GM21576 (cell line): ENCODE measurements around the gene RPS21.

Experiments used
- ATAC-seq: cut with Tn5 transposase; IDR thresholded peaks from one replicate; pipeline ENCODE4 v1.9.1; 2021; ENCODE audit warnings: mild to moderate bottlenecking, moderate library complexity; ENCODE audit not compliant: unreplicated experiment

Gene RPS21

DNA sequence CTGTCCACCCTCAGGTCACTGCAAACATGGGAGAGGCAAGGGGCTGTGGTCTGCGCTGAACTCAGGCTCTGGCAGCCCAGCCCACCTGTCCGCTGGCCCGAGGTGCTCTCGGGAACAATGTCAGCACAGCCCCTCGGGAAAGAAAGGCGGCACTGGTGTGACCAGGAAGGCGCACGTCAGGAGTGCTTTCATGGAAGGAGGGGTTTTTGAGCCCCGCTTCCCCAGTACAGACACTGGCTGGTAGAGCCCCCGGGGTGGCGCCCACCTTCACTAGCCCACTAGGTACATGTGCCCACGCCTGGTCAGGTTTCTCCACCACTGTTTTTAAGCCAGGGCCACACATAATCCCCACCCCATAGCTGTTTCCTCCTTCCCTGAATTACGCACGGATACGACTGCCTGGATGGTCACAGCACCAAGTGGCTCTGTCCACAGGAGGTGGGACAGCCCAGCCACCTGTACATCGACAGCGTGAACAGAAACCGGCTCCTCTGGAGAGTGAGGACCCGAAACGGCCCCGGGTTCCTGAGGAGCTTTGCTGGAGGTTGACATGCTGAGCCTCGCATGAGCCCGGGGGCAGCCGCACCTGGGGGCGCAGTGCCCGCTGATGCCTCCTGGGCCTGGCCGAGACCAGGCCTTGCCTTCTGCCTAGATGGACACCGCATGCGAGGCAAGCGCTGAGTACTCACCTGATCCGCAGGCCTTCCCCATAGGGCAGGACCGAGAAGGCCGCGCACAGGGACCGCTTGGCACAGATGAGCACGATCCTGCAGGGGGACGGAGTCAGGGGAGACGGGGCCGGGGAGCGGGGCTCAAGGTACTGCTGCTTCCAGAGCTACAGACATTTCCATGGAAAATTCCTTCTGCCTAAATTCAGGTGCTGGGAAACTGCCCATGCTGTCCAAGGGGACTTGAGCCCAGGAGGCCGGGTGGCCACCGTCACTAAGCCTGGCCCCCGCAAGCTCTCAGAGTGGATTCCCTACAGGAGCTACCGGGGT is 7.6 kb downstream of the RPS21 start:
- ATAC-seq: no peak

DNA sequence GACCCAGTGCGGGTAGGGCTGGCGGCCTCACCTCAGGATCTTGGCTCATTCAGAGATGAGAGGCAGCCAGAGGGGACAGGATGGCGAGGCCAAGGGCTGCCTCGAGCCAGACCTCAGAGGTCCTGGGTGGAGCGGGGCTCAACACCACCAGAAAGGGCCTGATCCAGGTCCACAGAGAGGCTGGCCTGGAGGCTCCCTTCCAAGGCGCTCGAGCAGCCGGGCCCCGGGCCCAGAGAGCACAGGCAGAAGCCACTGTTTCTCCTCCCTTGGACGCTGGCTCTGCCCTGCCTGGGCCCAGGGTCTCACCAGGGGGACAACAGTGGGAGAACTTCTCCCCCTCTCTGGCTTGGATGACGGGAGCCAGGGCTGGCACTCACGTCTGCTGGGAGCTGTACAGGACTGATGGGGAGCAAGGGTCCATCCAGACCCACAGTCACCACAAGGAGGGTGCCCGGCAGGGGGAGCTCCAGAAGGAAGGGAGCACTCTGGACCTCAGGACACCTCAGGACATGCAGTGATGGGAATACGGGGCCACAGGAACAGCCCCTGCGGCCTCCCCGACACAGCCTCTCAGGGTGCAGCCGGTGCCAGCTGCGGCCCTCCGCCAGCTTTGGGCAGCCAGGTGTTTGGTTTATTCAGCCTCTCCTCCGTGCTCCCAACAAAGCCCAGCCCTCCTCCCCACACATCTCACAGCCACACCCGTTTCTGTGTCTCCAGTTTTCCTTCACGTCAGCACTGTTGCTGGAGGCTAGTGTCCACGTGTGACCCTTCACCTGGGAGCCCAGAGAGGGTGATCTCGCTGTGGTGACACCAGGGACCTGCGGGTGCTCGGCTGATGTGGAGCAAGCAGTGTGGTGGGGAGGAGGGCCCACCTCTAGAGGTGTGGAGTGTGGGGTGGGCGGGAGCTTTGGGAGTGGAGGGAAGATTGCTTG is 8.7 kb downstream of the RPS21 start:
- no peak for ATAC-seq

- no peak for ATAC-seq
These were observed 9.7 kb downstream of the RPS21 start for GRCh38 chr20:62396367-62397239.

DNA sequence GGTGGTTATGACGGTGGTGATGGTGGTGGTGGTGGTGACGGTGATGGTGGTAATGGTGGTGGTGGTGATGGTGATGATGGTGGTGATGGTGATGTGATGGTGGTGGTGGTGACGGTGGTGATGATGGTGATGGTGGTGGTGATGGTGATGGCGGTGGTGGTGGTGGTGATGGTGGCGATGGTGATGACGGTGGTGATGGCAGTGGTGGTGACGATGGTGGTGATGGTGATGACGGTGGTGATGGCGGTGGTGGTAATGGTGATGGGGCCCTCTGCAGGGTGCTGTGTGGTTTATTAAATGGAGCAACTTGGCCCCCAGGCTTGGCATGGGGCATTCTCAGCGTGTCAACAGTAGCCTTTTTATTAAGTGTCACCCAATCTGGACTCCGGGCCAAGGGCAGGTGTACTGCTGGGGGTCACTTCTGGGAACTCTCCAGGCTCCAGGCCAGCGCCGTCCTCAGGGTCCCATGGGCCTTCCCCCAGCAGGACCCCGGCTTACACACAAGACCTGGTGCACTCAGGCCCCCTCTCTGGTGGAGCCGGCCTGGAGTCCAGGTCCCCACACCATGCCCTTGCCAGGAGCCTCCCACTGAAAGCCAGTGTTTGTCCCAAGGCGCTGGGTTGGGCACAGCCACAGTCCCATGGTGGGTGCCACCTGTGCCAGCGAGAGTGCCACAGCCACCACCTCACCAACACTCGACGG is 11.4 kb downstream of the RPS21 start:
- ATAC-seq: no peak

DNA sequence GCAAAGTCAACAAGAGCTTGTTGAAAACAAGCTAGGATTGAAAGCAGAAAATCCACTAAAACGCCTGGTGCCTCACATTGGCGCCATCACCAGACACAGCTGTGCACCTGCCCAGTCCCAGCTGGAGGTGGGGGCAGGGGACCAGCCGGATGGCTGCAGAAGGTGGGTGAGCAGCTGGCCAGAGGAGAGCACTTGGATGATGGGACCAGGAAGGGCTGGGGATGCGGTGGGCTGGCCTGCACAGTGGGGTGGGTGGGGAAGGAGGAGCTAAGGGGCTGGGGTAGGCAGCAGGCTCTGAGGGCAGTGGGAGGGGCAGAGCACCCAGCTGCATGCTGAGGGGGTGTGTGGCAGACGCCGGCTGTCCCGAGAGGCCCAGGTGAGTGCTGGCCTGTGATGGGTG is 13.1 kb downstream of the RPS21 start:
- no peak for ATAC-seq

GRCh38 chr20:62400541-62400940 is 13.6 kb downstream of the RPS21 start:
- ATAC-seq: no peak

- ATAC-seq: no peak
These were observed 14.5 kb downstream of the RPS21 start for GRCh38 chr20:62401331-62401779.

GRCh38 chr20:62402456-62403150 is 15.7 kb downstream of the RPS21 start:
- ATAC-seq: no peak

- ATAC-seq: no peak
These were observed 16.4 kb downstream of the RPS21 start for GRCh38 chr20:62403331-62403730.

DNA sequence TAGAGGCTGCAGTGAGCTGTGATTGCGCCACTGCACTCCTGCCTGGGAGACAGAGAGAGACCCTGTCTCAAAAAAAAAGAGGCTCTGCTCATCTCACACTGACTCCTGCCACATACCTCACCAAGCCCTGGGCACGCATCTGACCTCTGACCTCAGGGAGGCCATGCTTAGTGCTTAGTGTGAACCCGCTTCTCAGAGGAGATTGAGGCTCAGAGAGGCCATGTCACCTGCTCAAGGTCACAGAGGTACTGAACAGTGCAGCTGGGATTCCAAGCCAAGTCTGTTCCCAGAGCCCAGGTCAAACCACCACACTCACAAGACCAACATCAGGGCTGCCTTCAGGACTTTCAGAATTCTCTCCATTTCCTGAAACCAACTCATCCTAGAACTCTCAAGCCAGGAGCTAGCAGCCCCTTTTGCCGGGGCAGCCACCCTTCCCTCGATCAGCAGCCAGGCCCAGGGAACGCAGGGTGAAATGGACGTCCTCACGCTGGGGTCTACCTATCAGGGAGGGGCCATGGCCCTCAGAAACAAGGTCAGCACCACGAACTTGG is 17.3 kb downstream of the RPS21 start:
- ATAC-seq: no peak

- no peak for ATAC-seq
These were observed 17.8 kb downstream of the RPS21 start for GRCh38 chr20:62404761-62405107.

DNA sequence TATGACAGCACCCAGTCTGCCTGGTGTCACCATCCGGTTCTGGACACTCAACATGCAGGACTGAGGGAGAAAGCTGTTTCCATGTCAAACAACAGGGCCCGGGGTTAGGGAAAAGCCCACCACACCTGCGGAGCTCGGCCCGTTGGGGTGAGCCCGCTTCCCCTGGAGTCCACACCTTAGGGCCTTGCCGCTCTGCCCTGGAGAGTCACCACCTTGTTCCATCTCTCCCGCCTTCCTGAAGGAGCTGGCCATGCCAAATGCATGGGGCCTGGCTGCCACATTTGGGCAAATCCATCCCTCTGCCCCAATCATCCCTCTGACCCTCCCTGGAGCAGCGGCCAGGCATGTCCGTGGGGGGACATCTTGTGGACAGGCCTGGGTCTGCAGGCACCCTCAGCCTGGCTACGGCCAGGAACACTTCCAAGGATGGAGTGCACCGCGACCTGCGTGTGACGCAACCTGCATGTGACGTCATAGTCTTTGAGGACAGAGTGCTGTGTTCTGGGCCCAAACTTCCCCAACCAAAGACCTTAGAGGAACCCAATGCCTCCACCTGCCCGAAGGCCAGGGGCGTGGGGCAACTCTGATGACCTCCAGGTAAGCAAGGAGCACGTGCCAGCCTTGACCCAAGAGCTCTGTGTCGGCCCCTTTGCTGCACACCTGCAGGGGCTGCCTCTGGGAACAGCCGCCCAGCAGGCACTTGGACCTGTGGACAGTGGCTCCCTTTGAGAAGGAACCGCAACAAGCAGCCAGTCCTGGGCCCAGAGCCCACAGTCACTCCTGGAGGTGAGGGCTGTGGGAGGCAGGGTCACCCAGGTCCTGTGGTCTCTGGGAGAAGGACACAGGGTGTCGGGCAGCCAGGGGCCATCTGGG is 18.4 kb downstream of the RPS21 start:
- ATAC-seq: no peak

DNA sequence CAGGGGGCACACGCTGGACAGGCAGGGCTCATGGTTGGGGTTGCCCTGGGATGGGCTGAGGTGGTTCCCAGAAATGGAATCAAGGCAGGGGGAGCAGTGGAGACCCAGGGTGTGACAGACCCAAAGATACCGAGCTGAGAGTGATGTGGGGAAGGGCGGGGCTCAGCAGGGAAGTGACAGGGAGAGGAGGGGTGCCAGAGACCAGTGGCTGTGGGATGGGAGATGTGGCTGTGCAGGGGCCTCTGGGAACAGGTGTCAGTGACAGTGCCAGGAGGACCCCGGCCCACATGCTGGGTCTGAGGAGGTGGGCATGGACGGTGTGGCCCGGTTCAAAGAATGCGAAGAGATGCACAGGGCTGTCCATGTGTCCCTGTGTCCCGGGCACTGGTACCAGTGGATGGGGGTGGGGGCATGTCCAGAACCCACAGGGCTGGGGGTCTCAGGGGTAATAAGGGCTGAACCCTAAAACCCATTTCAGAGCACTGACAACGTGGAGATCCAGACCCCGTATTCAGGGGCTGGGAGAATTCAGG is 19.1 kb downstream of the RPS21 start:
- no peak for ATAC-seq

GRCh38 chr20:62406635-62407176 is 19.8 kb downstream of the RPS21 start:
- ATAC-seq: peak; percentile 1

DNA sequence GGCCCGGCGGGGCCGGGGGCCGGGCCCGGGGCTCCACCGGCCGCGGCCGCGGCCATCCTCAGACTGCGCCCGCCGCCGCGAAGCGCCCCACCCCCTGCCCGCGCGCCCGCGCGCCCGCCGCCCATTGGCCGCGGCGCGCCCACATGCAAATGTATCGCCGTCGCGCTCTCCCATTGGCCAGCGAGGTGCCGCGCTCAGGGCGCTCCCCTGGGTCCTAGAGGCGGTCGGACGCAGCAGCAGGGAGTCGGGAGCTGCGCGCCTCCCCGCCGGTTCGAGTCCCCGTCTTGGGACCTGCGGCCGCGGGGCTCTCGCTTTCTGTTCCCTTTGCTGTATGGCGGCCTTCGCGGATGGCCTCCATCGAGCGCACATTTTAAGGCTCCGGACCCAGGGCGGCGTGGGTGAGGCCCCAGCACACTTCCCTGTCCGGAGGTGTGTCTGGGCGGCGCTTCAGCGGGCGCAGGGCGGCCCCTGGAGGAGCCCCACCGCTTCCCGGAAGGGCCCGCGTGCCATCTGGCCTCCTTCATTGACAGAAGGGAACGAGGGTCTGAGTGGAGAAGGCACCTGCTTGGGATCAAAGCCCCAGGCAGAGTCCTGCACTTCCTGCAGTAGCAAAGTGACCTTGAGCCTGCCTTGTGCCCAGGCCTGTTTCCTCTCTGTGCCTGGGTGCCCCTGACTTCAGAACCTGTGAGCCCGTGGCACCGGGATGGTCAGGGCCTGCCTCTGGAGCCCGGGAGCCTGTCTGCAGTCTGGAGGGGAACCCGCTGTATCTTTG is 20.5 kb downstream of the RPS21 start, which contains the start of gene CABLES2:
Gene CABLES2 (minus strand): TSS at position 65 of the 772 bp plus-strand sequence. CDS start 9 bp downstream, at position 56.
- ATAC-seq: peak; percentile 77

DNA sequence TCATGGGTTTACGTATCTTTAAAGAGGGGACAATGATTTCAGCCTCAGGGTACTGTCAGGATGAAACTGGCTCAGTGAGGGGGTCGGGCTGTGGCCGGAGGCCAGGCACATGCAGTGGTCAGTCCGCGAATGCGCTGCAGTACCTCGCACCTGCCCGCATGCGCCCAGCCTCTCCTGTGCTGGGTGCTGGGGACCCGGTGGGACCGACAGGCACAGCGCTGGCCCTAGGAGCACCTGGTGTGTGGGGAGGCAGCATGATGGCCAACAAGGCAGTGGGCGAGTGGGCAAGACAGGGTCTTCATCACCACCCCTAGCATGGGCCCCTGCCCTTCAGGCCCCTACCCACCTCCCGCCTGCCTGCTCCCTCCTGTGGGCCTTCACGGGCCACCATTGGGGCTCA is 21.2 kb downstream of the RPS21 start:
- no peak for ATAC-seq

DNA sequence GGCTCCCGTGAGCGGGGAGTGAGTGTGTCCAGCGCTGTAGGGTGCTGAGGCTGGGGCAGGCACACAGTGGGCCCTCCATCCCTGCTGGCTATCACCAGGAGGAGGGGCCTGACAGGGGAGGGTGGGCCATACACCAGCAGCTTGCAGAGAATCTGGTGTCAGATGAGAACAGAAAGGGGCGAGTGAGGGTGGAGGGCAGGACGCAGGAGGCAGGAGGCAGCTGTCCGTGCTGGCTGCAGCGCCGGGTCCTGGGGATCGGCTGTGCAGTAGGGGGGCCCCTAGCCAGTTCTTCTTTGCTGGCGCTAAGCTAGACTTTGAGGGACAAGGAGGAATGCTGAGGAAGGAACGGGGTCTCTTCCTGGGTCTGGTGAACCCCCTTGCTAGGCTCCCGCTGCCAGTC is 21.7 kb downstream of the RPS21 start:
- no peak for ATAC-seq
